Germinal center (tissue), 1 donor: ENCODE measurements around the gene HOXA3.

ENCODE experiments used
- DNase-seq: peaks from one replicate; pipeline ENCODE4 v3.0.0; 2012; ENCODE audit warnings: mixed read lengths, low spot score

Gene HOXA3

DNA sequence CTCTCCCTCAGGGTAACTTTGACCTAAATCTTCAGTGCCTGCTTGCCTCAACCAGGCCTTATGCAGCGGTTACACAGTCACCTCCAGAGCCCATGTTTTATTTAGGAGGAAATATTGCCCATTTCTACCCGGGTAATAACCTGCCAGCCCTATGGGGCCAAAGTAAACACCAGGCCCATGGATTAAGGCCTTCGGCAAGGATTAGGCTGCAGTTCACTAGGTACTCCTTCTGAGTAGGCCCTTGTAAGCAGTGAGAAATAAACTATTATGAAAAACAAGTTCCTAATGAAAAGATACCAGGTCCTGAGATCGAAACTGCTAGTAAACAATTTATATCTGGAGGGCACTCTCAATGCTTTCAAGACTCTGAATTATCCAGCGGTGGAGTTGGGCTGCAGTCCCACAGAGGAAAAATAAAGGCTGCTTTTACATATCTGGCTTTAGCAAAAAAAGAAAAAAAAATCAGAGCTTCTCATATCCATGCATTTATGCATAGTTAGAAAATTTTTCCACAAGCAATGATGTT lies 25.5 kb upstream of the HOXA3 start:
- no peak for DNase-seq

DNA sequence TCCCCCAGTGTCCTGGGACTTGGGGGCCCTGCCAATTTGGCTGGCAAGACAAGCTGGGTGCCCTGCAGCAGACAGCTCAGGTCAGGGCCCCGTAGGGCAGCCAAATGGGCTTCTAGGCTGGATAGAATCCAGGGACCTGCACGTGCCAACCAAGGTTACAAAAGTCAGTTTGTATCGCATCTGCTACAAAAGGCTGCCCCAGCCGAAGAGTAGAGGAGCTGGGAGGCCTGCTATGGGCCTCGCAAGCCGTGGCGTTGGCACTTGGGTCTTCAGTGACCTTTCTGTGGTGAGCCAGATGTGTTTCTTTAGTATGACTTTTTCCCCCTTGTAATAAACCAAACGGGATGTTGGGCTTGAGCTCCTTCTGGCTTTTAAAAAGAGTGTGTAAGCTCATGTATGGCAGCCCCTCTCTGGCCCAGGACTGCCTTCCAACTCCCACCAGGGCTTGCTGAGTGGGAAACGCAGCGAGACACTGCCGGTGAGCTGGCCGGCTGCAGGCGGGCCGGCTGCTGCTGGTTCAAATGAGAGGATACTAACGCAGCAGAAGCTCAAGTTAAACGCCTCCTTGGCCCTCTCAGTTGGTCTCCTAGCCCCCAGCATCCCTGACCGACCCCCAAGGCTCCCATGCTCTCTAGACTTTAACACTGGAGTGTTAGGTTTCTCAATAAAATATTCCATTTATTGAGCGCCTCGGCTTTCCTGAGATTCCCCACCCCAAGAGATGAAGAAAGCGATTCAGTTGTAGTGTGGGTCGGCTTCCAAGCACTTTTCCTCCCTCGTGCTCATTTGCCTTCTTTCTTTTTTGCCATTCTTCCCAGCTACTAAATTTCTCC lies 24.8 kb upstream of the HOXA3 start:
- DNase-seq: no peak

DNA sequence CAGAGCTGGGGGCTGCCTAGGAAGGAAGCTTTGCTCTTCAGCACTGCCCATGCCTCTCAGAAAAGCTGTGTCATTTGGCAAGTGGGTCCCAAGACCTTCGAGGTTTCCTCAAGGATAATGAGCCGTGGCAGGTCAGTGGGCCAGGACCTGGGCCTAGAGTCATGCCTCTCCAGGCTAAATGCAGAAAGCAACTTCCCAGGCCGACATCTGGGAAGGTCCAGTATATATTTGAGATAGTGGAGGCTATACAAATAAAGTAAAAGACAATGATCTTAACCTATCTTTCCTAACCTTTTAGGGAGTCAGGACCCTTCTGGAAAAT lies 24.1 kb upstream of the HOXA3 start:
- DNase-seq: no peak

DNA sequence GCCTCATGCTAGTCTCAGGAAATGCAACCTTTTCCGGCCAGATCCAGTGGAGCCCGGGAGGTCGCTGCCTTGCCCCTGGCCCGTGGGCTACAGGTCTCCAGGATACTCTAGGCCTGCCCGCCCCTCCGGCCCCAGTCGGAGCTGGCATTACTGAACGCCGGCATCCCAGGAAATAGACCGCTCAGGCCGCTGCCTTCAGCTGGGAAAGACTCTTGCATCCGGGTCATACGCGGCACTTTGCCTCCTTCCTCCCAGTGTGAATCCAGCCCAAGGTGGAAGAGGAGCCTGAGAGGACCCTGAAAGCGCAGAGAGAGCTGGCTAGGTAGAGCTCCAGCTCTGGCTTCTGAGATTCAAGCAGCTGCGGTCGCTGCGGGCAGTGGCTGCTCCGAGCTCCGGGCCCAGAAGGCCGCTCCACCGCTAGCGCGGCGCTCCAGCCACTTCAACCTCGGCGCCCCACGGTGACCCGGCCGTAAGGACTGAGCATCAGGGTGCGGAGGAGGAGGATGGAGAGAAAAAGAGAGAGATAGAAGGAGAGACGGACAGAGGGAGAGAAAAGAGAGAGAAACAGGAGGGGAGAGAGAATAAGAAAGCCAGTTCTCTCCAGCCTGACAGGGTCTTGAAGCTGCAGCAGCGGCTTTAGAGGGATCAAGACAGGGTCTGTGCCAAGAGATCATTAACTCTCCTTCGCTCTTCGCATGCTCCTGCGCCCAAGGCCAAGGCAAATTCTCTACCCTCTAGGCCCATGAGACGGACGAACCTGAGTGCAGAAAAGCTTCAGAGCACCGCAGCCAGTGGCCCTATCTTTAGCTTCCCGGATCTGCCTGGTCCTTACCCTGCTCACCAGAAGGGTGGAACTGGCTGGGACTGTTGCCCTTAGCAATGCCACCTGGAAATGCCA lies 23.5 kb upstream of the HOXA3 start:
- DNase-seq: no peak

DNA sequence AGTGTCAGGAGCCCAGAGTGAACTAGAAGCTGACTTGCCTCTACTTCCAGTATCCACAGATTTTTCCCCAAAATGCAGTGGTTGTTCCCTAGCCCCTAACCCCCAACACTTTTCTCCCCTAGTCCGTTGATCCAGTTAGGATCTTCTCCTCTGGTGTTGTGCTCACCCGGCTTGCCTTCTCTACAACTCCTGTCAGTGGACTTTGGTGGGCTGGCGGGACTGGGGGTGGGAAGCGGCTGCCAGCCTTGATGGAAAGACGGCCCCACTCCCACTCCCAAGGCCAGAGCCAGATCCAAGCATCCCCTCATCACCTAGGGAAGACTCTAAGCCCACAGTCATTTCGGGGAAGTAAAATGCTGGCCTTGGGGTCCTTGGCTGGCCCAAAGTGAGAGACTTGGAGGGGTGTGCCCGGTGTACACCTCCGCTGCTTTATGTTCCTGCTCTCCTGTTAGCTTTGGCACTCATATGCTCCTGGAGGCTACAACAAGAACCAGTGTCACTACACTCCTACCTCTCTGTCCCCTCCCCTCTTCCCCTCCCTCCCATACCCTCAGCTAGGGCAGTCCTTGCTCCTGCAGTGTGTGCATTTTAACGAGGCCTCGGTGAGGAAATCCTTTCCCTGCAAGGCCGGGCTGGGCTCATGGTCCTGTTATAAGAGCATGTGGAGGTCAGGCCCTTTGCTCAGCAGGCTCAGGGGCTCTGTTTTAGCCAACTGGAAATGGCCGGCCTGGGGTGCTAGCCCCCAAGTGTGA lies 22.7 kb upstream of the HOXA3 start:
- no peak for DNase-seq

DNA sequence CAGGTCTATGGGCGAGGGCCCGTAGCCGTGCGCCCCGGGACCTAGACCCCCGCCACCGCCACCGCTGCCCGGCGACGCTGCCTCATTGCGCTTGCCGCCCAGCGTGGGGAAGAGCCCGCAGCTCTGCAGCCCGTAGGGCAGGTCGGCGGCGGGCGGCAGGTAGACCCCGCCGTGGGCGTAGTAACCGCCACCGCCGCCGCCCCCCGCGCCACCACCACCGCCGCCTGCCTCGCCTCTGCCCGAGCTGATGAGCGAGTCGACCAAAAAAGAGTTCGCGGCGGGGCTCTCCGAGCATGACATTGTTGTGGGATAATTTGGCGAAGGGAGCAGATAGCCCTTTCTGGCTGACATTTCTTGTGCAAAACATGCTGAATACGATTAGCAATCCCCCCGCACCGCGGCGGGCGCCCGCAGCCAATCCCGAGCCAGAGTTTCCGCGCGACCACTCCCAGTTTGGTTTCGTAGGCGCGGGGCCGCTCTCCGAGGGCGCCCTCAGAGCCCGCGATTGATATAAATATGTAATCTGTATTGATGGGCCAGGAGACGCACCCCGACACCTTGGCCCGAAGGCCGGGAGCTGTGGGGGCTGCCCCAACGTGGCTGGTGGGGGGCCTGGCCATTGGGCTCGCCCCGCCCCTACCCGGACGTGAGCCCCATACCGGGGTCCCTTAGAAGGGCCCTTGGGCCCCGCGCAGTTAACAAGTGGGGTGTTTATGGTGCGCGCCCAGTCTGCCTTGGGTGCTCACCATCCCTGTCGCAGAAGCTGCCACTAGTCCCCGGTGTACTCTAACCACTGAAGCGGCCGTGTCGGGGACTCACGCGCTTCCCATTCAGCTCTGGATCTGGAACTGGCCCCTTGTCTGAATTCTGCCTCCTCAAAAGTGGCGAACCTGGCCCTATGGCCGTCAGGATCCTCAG lies 21.8 kb upstream of the HOXA3 start, which contains the start of gene HOXA10:
TSS of gene HOXA10 (minus strand) at position 365 of the 918 bp plus-strand sequence. CDS start at position 351, 14 bp downstream.
- no peak for DNase-seq

DNA sequence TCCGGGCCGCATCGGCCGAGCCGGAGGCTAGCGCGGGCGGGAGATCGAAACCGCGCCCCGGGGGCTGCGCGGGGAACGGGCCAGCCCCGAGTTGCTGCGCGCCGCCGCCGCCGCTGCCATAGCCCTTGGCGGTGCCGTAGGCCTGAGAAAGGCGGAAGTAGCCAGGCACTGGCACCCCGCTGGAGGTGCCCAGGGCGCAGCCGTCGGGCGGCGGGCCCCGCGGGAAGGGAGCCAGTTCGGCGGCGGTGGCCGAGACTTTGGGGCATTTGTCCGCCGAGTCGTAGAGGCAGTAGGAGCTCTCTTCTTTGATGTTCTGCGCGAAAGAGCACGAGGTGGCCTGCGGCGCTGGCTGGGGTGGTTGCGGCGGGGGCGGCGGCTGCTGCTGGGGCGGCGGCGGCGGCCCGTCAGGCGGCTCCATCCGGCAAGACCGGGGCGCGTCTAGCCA lies 21.1 kb upstream of the HOXA3 start:
- no peak for DNase-seq

DNA sequence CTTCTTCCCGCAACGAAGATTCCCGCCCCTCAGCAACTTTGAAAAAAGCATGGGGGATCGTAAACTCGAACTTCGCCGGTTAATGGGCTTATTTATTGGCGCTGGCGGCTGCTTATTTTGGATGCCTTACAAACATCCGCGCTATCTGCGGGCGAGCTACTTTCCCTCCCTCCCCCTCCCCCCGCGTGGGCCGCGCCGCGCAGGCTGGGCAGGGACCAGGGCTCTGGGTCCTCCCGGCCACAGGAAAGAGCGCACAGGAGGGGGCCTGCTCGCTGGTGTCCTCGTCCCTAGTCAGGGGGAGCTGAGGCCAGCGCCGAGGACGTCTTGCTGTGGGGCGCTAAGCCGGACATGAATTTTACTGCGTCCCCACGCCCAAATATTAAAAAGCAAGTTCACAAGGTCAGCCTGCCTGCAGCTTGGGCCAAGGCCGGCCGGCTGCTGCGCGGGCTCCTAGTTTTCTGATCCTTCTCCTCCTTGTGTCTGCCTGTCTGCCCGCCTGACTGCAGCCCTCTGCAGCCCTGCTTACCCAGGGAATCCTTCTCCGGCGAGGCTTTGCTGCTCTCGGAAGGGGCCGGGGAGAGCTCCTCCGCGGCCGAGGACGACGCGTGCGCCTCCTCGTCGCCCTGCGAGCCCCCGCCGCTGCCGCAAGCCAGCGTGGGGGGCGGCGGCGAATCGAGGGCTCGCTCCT lies 20.6 kb upstream of the HOXA3 start:
- DNase-seq: no peak

DNA sequence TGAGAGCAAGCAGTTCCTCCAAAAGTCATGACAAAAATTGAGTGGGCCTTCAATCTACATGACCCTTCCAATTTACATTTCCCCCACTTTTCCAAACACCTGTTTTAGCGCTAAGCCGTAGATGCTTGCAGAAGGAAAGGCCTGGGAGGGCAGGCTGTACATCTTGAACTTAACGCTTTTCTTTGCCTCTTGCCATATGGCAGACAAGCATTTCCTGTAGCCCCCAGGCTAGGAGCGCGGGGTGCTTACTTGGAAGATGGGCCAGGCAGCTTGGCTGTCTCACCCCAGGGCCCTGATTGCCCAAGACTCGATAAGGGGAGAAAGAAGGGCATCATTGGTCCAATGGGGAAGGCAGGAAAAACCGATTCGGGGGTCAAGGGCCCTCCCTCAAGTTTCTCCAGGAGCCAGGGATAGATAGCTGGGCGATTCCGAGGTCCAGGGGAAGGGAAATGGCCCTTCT lies 20.0 kb upstream of the HOXA3 start:
- DNase-seq: no peak

DNA sequence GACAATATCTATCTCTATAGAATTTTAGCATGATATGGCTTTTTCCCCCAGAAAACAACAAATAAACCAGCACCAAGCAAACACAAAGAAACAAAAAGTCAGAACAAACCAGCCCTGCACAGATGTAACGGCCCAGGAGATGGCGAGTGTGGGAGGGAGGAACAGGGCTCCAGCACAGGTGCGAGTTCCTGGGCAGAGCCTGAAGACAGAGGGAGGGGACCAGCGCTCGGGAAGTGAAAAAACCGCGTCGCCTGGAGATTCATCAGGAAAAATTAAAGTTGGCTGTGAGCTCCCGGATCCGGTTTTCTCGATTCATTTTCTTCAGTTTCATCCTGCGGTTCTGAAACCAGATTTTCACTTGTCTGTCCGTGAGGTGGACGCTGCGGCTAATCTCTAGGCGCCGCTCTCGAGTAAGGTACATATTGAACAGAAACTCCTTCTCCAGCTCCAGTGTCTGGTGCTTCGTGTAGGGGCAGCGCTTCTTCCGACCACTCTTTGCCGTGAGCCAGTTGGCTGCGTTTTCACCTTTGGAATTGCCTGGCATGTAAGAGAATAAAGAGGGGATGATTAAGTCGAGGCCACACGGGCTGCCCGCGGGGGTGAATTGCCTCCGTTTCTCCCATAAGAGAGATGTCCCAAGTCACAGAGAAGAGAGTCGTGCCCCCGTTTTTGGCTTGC lies 19.4 kb upstream of the HOXA3 start:
- DNase-seq: no peak

DNA sequence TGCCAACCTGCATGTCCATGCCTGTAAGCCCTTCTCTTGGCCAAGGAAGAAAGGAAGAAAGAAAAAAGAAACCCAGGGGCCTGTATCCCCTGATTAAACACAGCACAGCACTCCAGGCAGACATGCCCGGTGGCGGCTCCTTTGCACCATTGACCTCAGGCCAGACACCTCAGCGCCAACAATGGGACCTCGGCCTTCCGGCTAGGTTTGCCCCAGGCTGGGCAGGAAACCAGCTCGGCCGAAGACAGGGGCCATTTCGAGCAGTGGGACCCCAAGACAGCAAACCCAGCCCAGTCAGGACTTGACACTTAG lies 18.9 kb upstream of the HOXA3 start:
- DNase-seq: no peak

DNA sequence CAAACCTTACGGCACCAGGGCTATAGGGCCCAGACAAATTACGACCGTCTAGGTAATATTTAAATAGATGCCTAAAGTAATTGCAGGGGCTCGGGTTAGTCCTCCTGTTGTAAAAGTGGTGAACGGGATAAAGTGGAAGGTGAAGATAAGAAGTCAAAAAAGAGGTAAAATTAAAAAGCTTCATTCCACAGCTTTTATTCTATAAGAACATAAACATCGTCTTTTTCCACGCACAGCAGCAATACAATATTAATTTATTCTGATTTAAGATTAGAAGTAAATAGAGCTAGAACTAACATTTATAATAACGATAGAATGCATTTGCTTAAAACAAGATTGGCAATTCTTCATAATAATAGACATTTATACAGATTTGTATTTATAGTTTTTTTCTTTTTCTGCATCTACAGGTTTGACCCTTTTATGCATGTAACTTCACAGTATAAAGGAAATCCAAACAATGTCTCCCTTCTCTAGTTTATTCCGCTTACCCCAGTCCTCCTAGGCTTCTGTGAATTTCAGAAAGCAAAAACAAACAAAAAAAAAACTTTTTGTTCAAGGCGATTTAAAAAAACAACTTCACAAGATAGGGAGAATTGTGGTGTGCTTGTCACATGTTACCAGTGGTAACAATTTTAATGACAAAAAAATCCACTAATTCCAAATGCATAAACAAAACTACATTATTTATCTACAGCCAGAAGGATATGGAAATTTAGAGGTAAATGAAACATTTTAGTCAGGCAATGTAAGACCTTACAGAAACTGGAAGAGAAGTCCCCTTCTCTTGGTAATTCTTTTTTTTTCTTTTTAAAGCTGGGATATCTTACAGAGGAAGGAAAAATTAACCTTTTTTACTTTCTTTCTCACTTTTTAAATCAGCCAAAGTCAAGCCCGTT lies 18.3 kb upstream of the HOXA3 start:
- no peak for DNase-seq

DNA sequence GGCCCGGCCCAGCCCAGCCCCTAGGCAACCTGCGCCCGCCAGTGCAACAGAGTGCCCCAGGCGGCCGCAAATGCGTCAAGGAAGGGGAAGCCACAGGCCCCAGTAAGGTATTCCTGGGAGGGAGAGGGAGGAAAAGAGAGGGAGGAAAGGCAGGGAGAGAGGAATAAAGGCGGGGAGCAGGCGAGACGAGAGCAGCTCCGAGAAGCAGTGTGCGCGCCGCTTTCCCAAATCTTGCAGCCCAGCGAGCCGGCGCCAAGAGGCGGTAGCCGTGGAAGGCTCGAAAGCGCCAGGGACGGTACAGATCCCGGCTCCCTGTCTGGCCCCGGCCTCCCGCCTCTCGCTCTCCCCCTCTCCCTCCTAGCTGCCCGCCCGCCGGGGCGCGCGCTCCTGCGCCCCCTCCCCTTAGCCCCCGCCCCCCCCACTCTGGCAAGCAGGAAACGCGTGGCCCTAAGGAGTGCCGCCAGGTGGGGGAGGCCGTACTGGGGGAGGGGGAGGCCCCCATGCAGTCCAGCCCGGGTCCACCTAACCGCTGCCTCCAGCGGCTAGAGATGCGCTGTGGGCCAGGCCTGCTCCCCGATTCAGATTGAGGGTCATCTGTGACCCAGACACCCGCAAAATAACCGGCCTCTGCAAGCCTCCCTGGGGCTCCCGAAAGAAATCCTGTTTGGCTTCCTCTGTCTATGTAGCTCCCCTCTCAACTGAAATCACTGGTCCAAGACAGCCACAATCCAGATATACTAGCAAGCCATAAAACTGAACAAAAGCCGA lies 17.5 kb upstream of the HOXA3 start:
- no peak for DNase-seq

DNA sequence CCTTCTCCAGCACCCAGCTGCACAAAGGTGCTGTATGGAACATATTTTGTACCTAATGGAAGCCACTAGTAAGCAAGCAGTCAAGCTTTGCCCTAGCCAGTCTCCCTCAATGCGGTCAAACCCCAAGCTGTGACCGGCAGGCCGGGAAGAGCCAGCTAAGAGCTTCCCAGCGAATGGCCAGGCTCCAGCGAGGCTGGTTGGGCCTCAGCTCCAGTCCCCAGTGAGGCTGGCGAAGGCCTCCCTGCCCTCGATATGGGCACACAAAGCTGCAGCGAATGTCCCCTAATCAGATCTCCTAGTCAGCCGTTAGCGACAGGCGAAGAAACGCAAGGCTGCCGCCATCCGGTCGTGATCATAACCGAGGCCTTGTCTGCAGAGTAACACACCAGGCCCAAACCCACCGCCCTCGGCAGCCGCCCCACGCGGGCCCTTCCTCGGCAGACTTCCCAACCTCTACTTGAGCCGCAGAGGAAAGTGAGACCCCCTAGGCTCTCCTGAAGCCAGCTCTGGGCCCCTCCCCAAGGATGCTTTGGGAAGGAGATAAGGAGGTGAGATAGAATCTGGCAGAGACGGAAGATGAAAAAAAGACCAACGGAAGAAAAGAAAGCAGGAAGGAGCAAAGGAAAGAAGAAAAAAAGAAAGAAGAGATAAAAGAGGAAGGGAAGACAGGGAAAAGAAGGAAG lies 16.0 kb upstream of the HOXA3 start:
- DNase-seq: no peak

DNA sequence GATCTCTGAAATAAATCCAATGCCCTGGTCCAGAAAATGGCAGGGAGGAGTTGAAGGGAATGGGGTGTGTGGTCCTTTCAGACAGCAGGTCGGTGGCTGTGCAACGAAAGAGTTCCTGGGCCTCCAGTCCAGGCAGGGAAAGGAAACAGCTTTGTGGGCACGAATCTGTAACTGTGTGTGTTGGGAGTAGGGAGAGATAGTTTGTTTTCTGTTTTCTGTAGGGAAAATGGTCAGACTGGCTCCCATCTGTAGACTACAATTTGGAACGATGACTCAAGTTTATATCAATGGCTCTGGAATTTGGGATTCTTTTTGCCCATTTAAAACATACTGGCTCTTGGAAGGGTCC lies 15.5 kb upstream of the HOXA3 start:
- no peak for DNase-seq

DNA sequence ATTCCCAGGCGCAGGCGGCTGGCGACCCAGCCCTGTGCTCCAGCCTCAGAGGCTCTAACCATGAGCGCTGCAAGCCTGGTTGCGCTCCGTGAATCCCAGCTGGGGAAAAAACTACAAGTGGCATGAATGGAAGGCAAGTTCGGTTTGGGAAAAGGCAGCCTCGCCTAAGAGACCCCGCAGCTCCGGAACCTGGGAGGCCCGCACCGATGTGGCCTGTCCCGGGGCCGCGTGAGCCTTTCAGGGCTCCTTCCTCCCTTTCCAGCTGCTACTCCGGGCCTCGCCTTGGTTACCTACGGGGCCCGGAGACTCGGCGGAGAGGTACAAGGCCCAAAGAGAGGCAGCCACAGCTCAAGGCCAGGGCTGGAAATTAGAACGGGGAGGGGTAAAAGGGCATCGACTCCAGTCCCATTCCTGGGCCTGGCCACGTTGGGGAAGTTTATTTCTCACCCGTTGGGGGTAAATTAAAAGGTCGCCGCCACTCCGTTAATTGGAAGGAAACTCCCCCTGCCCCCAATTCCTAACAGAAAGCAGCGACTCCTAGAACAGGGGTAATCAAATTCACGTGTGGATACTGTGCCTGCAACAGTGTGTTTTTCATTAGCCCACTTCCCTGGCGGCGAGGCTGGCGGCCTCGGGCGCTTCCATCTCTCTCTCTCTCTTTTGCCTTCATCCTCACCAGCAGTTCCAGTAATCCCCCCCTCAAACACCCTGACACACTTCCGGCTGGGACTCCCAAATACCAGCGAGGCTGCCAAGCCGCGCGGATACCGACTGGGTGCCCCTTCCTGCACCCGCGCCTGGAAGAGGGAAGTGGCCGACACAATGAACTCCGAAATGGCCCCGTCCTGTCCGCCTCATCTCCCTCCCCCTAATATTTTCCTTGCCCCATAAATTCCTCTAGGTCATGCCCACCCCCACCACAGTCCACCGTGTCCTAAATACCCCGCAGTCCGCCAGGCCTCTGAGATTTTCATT lies 14.4 kb upstream of the HOXA3 start:
- no peak for DNase-seq
